ENCODE measurements around the gene SMAD5.

SMAD5 gene

DNA sequence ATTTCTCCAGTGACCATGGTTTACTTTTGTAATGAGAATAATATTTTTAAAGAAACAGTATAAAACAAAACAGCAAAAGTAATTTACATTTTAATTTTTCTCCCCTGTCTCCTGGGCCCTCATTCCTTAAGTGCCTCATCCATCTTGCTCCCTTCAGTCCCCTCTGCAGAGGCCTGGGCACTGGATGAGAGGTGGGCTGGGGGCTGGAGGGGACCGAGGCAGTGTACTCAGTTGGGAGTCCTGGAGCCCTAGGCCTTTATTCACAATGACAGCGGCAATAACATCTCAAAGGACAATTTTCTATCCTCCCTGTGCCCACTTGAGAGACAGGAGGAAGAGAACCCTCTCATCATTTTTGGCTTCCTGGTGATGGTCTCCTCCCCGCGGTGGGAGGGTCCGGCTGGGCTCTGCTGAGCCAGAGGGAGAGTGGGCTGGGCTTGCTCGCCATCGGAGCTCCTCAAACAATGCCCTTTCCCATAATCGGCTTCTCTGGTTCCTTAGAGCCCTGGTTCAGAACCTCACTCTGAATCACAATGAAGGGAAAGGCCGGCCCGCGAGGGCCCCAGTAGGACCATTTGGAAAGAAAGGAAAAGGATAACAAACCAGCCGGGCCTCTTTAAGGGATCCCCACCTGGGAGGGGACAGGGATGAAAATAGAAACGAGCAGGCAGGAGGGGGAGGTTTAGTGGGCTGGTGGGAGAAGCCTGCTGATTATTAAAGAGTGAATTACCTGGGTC, 70.0 kb downstream of the SMAD5 start:
- TF ChIP-seq CTCF (IDR thresholded peaks at IDR 0.05; ENCODE audit: low read depth, low read length), result no peak
- H3K4me3 ChIP-seq (ENCODE audit: low read depth, low read length), result no peak overlapping the region

- no peak overlapping the region for H3K4me3 ChIP-seq (ENCODE audit: low read depth, low read length)
- TF ChIP-seq CTCF (IDR thresholded peaks at IDR 0.05; ENCODE audit: low read depth, low read length), result no peak
Measured at GRCh38 chr5:136203303-136203922, 70.8 kb downstream of the SMAD5 start.

DNA sequence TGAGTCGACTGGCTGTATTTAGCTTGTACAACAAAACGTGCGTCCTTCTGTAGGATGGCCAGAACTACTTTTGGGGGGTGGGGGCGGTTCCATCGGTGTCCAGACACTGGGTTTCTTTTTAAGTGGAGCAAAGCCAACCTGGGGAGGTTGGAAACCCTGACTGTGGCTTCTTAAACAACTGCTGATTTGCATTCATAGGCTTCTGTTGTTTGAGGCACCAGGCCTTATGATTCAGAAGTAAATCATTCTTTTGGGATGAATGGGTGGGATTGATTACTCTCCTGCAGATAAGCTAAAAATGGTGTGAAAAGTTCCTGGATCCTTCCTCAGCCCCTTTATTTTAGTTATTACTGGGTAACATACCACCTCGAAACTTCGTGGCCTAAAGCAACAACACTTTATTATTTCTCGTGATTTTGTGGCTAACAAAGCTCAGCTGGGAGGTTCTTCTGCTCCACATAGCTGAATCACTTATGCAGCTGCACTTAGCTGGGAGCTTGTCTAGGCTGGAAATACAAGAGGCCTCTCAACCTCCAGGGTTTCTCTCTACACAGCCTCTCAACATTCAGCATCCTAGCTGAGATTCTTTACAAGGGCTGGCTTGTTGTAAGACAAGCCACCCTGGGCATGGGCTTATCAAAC, 72.5 kb downstream of the SMAD5 start:
- TF ChIP-seq CTCF (IDR thresholded peaks at IDR 0.05; ENCODE audit: low read depth, low read length), result no peak
- no peak overlapping the region for H3K4me3 ChIP-seq (ENCODE audit: low read depth, low read length)

GRCh38 chr5:136205941-136206340, 73.3 kb downstream of the SMAD5 start:
- TF ChIP-seq CTCF (IDR thresholded peaks at IDR 0.05; ENCODE audit: low read depth, low read length), result no peak

DNA sequence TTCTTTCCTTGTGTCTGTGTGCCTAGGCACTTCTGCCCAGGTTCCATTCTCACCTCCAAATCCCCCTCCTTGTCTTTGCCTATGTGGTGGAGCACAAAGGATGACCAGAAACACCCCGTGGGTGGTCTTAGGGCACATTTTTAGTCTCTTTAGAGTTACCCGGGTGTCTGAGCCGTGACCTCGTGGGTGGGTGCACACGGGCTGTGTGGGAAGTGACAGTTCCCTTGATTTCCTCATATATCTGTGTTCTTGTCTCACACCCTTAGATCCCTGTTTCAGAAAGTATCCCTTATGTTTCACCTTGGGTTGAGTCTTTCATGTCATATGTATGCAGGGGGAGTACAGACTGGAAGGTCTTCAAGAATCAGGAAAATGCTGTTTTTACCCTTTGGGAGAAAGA, 73.7 kb downstream of the SMAD5 start:
- no peak overlapping the region for H3K4me3 ChIP-seq (ENCODE audit: low read depth, low read length)
- TF ChIP-seq CTCF (IDR thresholded peaks at IDR 0.05; ENCODE audit: low read depth, low read length), result no peak

More at GRCh38 chr5:136205941-136206340, 73.3 kb downstream of the SMAD5 start:
- H3K4me3 ChIP-seq (ENCODE audit: low read depth, low read length), result no peak overlapping the region

GRCh38 chr5:136207631-136208030, 75.0 kb downstream of the SMAD5 start:
- no peak for TF ChIP-seq CTCF (IDR thresholded peaks at IDR 0.05; ENCODE audit: low read depth, low read length)

GRCh38 chr5:136208916-136209315, 76.3 kb downstream of the SMAD5 start:
- H3K4me3 ChIP-seq (ENCODE audit: low read depth, low read length), result no peak overlapping the region
- TF ChIP-seq CTCF (IDR thresholded peaks at IDR 0.05; ENCODE audit: low read depth, low read length), result no peak

More at GRCh38 chr5:136207631-136208030, 75.0 kb downstream of the SMAD5 start:
- no peak overlapping the region for H3K4me3 ChIP-seq (ENCODE audit: low read depth, low read length)
